Measurements from ENCODE around the gene CCDC136.

CCDC136 gene

DNA sequence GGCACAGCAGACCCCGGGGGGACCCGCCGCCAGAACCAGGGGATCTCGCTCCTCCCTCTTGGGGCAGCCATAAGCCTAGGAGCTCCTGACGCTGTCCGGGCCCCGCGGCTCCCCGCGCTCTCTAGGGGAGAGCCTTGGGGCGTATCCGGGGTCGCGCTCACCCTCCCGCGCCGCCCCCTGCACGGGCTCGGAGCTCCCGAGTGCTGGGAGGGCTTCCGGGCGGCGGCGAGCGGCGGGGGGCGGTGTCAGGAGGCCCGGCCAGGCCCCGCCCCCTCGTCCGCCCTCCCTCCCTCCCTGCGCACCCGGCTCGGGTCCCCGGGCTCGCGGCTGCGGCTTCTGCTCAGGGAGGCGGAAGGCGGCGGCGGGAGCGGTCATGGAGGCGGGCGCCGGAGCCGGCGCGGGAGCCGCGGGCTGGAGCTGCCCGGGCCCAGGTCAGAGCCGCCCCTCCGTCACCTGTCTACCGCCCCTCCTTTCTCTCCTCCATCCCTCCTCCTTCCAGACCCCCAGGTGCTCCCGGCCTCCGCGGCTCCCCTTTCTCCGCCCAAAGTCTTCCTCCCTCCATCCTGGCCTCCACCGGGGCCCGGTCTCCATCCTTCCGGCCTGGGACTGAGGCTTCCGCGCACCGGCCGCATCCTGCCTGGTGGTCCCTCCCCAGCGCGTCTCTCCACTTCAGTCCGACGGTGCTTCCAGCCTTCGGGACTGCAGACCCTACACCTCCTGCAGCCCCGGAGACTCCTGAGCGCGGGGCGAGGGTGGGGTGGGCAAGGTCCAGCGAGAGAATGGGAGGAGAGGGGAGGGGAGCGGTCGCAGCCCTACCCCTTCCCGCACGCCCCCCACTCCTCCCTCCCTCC is at the start of gene CCDC136:
TSS of gene CCDC136 (plus strand) at position 848 of the 851 bp plus-strand sequence. CDS start 444 bp downstream, outside the sequence.
- peak; percentile 43 to 76 for DNase-seq (ENCODE audit: low read depth in 2 of 2)

DNA sequence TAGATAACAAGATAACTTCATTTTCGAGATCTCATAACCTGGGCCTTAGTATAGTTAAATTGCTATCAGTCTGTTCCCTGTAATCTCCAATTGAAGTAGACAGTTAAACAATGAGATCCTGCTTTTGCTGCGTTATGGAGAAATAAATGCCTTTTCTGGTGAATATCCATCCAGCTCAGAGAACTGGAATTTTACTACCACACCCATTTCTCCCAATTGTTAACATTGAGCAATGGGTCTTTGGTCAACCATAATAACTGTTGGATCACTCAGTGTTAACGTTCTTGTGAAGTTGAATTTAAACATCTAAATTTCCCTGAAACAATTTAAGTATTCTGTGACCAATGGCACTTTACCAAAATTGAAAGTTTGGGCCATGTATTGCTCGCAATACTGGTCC is 49.6 kb upstream of the CCDC136 start:
- DNase-seq (ENCODE audit: low read depth in 2 of 2) = no peak

DNA sequence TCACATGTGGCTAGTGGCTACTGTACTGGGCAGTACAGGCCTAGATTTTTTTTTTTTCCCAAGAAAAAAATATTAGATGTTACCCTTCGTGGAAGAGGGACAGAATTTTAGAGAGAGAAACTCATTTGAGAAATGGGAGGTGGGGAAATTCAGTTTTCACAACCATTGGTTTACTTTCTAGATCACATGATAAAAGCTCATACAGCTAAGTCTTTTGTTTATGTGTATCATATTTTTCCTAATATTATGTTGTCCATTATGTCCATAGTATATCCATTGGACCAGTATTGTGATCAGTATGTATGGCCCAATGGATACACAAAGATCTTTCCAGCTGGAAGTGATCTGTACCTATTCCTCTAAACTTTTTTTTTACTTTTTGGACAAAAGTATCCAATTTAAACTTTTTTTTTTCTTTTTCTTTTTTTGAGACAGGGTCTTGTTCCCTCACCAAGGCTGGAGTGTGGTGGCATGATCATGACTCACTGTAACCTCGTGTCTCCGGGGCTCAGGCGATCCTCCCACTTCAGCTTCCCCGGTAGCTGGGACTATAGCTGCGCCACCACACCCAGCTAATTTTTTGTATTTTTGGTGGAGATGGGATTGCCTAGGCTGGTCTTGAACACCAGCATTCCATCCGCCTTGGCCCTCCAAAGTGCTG is 48.5 kb upstream of the CCDC136 start:
- DNase-seq (ENCODE audit: low read depth in 2 of 2) = no peak

DNA sequence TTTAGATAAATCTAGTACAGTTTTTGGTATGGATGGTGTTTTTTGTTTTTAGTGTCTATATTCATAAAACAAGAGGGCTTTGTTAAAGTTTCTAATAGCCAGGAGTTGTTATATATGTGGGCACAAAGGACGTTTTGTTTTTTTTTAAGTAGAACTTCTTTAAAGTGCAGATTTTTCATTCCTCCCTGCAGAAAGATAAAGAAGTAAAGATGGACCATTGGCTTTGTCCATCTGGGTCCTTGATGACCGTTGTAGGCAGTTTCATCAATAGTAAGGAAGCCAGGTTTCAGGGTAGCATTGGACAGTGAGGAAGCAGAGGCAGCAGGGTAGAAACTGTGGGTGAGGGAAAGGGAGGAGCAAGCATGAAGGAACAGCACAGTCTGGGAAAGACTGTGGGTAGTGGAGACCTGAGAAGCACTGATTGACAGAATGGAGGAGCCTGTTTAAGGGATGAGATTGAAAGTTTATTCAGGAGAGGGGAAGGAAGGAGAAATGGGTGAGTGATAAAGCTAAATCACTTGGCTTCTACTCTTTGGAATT is 47.3 kb upstream of the CCDC136 start:
- no peak for DNase-seq (ENCODE audit: low read depth in 2 of 2)

DNA sequence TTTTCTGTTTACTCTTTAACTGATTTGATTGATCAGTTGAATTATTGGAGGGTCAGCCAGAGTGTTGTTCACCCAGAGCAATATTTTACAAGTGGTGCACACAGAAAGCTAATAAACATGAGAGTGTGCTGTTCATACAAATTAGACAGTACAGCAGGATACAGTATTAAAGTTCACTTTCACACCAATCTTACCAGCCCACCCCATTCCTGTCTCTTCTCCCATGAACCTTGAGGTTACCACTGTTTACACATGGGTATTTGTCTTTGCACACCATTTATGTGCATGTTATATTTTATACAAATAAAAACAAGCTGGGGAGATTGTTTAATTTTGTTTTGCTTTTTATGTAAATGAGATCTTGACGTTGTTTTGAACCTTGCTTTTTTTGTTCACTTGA is 46.1 kb upstream of the CCDC136 start:
- no peak for DNase-seq (ENCODE audit: low read depth in 2 of 2)

DNA sequence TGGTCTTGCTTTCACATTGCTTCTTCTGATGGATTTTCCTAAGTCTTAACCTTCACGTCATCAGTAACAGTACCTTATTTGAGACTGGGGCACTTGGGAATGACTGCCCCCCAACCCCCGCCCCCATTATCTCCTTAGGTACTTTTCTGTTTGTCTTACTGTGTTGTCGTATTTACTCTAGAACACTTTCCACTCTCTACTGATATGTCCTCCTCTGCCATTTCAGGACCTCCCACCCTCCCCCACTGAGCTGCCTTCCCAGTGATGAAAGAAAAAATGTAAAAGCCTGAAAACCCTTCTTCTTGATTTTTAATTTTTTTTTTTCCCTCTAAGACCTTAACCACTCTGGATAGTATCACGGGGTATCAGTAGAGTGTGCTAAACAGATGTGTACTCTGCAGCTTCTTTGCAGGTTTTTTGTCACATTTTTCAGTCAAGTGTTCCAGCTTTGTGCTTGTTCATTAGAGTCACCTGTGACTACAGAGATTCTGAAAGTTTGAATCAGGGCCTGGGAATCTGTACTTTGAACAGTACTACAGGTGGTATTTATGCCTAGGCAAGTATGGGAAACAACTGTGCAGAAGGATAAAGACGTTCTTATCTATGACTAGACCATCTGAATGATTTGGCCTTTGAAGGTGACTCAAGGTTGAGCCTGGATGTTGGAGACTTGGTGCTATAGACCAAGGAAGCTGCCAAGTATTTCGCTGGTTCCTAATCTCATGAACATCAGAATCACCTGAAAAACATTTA is 44.3 kb upstream of the CCDC136 start:
- DNase-seq (ENCODE audit: low read depth in 2 of 2) = no peak

DNA sequence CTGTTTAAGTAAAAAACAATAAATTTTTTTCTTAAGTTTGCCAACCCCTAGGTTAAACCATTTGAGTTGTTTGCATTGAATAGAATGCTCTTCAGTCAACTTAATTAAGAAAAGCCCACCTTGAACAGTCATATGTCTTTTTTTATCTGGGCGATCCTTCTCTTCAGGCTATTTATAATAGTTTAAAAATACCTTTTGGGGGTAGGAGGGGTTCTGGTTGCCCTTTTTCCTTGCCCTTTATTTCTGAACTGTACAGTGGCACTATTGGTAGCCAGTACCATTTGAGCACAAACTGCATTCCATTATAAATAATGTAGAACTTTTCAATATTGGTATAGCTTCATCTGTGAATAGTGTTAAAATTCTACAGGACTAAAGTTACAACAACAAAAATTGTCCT is 39.5 kb upstream of the CCDC136 start:
- DNase-seq (ENCODE audit: low read depth in 2 of 2) = no peak

DNA sequence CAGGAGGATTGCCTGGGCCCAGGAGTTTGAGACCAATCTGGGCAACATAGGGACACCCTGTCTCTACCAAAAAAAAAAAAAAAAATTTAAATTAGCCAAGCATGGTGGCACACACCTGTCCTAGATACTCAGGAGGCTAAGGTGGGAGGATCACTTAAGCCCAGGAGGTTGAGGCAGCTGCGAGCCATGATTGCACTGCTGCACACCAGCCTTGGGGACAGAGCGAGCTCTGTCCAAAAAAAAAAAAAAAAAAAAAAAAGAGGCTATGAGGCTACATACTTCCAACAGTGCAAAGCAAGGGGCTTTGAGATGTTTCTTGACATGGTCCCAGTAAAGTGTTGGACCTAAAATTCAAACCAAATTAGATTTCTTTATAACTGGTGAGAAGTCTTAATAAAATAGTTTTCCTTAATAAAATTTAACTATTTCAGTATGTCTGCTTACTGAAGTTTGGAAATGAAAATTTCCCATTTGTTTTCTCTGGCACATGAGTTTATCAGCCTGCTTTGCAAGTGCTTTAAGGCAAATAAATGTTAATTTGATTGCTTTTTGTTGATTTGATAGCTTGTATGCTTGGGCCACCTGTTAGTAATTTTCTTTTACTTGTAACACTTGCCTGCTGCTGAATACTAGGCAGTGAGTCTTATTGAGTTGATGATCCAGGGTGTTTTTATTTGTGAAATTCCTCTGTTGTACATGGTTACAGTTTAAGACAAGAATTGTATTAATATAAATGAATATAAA is 36.5 kb upstream of the CCDC136 start:
- DNase-seq (ENCODE audit: low read depth in 2 of 2) = no peak

DNA sequence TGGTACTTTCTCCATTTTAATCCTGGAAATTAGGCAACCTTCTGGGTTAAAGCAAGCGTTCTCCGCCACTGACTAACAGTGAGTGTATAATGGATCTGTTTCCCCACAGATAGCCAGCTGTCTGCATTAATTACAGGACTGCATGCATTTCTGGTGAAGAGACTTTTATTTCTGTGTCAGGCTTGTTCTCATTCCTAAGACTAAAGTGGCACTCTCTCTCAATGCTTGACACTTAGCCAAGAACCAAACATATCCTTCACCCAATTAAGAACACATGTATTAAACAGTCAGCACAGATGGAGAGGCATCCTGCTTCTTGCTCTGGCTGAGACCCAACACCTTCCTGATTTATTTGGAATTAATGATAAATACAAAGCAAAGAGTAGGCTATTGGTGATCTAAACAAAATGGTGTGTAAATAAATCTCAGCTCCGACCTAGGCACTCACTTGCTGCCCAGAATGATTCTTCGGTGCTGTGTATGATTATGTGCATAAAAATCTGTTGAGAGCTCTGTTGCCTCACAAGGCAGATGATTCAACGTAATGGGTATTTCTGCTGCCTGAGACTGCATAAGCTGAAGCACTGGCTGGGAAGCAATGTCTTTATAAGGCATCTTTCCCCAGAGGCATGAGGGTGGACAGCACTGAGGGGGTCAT is 35.8 kb upstream of the CCDC136 start:
- DNase-seq (ENCODE audit: low read depth in 2 of 2) = no peak

DNA sequence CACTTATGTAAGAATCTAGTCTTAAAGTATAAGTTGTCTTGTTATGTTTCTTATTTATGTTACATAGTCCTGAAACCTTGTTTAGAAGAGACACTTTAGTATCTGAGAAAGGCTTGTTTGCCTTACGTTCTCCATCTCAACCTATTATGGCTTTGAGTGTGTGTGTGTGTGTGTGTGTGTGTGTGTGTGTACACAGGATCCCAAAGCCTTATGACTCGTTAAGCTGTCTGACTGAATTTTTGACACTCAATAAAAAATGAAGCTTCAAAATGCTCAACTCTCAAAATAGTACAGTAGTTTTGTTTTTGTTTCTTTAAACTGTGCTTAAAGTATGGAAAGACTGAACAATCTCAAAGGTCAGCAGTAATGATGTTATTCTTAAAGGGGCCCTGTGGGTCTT is 34.6 kb upstream of the CCDC136 start:
- DNase-seq (ENCODE audit: low read depth in 2 of 2) = no peak

DNA sequence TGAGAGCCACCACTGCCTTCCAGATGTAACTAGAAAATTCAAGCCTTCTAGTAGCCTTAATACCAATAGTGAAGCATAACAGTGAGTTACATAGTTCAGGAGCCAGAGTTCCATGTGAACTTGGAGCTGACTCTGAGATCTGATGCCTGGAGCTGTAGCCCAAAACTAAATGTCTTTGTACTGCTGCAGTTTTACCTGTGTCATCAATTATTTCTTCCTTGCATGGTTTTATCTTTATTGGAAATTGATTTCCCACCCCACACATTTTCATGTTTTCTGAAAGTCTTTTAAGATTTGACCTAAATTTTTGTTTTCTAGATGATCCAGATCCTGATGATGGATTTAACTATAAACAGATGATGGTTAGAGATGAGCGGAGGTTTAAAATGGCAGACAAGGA is 33.2 kb upstream of the CCDC136 start:
- DNase-seq (ENCODE audit: low read depth in 2 of 2) = no peak

DNA sequence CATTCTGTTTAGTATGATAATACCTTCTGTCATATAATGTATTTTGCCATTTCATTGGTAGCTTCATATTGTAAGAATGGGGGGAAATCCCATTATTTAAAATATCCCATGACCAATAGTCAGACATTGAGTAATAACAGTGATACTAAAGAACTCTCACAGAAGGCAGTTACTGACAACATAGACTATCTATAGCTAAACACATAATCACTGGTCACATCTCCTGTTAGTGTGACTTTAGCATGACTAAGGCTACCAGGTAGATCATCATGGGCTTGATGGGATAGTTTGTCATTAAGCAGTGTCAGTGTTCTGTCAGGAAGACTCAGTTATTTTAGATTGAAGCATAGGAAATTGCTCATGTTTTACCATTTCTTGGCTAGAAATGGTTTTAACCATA is 32.5 kb upstream of the CCDC136 start:
- no peak for DNase-seq (ENCODE audit: low read depth in 2 of 2)

DNA sequence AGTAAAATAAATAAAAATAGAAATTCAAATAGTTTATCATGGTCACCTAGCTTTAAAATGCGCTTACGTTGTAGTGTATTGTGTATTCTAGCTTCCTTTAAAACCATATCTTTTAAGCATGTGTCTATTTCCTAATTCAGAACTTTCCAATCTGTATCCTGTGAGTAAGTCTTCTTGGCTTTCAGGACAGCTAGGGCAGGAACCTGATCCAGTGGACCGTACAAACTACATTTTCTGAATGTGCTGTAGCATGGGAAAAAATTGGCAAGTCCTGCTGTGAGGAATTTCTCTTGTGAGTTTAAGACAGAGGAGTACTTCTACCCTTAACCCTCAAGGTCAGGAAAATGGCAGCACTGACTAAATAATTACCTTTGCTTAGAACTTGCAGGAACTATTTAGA is 28.2 kb upstream of the CCDC136 start:
- DNase-seq (ENCODE audit: low read depth in 2 of 2) = no peak

DNA sequence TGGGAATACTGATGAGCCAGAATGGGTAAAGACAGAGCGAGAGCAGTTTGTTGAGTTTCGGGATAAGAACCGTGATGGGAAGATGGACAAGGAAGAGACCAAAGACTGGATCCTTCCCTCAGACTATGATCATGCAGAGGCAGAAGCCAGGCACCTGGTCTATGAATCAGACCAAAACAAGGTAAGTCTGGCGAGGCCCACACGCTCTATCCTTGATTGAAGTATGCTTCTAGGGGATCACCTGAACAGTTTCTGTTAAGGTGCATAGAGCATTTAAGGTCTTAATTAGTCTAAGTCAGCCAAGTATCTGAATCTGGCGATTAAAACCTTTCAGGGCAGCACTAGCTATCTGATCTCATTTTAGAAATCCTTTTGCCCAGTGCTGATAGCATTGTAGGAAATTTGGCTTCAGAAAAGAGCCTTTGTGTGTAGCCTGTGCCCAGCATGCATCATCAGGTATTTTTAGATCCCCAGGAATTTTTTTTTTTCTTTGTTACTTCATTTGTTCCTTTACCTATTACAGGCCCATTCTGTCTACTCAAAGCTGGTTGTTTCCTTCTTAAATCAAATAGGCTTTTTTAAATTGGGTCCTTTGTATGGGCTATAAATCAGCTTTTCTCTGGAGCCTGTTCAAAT is 24.2 kb upstream of the CCDC136 start:
- DNase-seq (ENCODE audit: low read depth in 2 of 2) = no peak

DNA sequence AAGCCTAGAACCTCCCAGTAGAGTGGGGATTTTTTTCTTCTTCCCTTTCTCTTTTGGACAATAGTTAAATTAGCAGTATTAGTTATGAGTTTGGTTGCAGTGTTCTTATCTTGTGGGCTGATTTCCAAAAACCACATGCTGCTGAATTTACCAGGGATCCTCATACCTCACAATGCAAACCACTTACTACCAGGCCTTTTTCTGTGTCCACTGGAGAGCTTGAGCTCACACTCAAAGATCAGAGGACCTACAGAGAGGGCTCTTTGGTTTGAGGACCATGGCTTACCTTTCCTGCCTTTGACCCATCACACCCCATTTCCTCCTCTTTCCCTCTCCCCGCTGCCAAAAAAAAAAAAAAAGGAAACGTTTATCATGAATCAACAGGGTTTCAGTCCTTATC is 21.5 kb upstream of the CCDC136 start:
- DNase-seq (ENCODE audit: low read depth in 2 of 2) = no peak

DNA sequence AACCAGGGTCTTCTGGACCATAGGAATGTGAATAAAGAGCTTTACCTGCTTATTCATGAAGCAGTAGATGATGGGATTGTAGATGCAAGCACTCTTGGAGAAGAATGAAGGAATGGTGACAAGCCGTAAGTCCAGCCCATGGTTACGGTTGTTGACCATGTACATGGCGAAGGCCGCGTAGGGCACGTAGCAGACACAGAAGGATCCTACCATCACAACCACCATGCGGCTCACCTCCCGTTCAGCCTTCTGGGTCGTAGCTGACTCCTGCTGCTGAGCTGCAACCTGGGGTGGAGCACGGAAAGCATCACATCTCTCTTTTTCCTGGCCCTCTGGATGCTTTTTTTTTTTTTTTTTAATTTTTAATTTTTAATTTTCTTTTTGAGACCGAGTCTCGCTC is 18.2 kb upstream of the CCDC136 start:
- no peak for DNase-seq (ENCODE audit: low read depth in 2 of 2)

DNA sequence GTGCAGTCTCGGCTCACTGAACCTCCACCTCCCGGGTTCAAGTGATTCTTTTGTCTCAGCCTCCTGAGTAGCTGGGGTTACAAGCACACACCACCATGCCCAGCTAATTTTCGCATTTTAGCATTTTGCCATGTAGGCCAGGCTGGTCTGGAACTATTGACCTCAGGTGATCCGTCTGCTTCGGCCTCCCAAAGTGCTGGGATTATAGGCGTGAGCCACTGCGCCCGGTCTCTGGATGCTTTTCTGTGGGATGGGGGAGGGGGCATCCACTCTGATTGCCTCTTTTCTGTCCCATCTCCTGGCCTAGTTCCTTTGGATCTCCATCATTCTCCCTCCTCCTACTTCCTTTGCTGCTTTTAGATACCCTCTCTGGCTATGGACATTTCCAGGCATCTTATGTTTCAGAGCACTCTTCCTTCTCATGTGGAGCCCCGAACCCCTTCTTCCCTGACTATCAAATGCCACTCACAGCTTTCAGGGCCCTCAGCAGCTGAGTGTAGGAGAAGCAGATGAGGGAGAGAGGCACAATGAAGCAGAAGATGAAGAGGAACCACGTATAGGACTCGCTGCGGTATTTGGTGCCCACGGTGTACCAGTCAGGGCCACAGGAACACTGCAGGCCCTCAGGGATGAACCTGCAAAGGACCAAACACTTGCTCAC is 17.6 kb upstream of the CCDC136 start:
- DNase-seq (ENCODE audit: low read depth in 2 of 2) = no peak

DNA sequence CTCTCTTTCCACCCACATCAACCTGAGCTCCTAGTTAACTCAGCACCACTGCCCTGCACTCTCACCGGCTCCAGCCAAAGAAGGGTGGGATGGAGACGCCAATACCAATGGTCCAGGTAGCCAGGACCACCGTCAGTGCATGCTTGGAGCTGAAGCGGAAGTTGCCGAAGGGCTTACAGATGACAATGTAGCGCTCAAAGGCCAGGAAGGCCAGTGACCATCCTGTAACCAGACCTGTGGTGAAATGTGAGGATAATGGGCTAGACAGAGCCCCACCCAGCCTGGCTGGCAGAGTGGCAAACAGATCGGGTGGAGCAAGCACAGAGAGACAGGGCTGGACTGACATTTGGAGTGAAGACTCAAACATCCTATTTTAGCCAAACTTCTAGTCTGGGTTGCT is 16.8 kb upstream of the CCDC136 start:
- DNase-seq (ENCODE audit: low read depth in 2 of 2) = no peak

DNA sequence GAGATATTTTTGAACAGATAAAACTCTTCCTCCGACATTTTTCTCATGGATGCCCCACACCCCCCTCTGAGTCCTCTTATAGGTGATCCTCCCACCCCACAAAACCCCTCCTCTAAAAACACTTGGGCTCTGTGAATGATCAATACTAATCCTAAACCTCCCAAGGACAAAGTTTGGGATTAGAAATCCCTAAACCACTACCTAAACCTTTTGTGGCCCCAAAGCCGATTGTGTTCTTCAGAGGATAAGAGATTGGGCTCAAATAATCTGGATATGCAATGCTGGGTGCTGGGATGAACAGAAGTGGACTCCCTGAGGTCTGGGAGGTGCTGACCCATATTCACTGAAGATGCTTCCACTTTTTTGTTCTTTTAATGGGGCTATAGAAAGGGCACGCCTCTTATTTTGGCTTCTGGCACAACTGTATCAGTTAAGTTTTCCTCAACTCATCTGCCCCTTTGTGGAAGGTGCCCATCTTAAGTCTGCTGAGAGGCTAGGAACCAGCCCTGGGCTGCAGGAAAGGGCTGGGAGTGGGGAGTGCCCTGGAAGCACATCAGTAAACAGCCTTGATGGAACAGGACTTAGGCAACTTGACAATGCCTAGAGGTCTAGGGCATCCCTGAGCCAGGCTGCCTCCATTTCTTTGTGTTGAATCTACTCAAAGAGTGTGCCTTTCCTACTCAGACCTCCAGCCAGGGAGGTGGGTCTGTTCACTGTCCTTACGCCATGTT is 15.9 kb upstream of the CCDC136 start, which contains the start of gene OPN1SW:
TSS of gene OPN1SW (minus strand) at position 51 of the 731 bp plus-strand sequence. CDS start at position 38, 13 bp downstream.
- no peak for DNase-seq (ENCODE audit: low read depth in 2 of 2)

Data from stimulated activated CD8-positive, alpha-beta memory T cell treated with anti-CD3 and anti-CD28 coated beads, Interleukin-7, amount 100 ng/mL, for 4 hours (primary cell).